Right lobe of liver (tissue), 4 donors: ENCODE data around the gene NAGLU.
"Not testable (repeated sequence)": the region's sequence is repeated elsewhere in the genome, so short reads cannot be mapped to it uniquely, and the experiment has no call there.

ENCODE experiments used
- CTCF ChIP-seq, 4 donors: fragments of 200-600 bp in 3 of 4; fragments of 450-650 bp in 1 of 4; IDR thresholded peaks; one replicate each; pipeline versions ENCODE4 v1.5.1 to v1.8.0; 2016 to 2022; ENCODE audit warnings: antibody characterized with exemption in 4 of 4, mild to moderate bottlenecking in 2 of 4
- POLR2A ChIP-seq: fragments of 450-650 bp; IDR thresholded peaks from one replicate; pipeline ENCODE4 v1.6.1; 2017; ENCODE audit warnings: antibody characterized with exemption, mild to moderate bottlenecking
- donor health status: DM: no; HTN: no; CAD: no.
- donor health status: DM: no; HTN: no; CAD: no.
- donor health status: DM: no; HTN: yes; CAD: no.

- TF ChIP-seq POLR2A; CTCF (IDR thresholded peaks at IDR 0.05): not testable (repeated sequence)
Measured at GRCh38 chr17:42555961-42556617, 20.0 kb downstream of the NAGLU start.
